Measurements from ENCODE around the gene PLAGL1.
"Not testable (repeated sequence)": the region's sequence is repeated elsewhere in the genome, so short reads cannot be mapped to it uniquely, and the experiment has no call there.

Gene PLAGL1

DNA sequence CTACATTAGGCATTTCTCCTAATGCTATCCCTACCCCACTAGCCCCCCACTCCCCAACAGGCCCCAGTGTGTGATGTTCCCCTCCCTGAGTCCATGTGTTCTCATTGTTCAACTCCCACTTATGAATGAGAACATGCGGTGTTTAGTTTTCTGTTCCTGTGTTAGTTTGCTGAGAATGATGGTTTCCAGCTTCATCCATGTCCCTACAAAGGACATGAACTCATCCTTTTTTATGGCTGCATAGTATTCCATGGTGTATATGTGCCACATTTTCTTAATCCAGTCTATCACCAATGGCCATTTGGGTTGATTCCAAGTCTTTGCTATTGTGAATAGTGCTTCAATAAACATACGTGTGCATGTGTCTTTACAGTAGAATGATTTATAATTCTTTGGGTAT is 1.6 kb upstream of the PLAGL1 start:
- DNase-seq (ENCODE audit: insufficient read length, low spot score); FAIRE-seq: not testable (repeated sequence)

DNA sequence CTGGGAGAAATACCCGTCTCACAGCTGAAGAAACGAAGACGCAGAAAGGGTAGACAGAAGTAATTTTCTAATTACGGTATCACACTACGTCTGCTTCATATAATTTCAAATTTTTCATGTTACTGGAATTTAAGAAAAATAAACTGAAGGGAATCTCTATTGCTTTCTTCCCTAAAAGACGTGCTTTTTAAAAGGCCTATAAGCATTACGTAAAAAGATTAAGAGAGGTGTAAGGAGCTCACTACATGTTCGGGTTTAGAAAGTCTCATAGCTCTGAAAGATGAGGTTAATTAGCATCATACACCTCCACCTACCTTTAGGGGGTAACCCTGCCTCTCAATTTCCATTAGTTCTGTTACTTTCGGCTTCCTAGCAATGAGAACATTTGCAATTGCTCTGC is 787 bp upstream of the PLAGL1 start:
- DNase-seq (ENCODE audit: insufficient read length, low spot score), result no peak
- no peak for FAIRE-seq

DNA sequence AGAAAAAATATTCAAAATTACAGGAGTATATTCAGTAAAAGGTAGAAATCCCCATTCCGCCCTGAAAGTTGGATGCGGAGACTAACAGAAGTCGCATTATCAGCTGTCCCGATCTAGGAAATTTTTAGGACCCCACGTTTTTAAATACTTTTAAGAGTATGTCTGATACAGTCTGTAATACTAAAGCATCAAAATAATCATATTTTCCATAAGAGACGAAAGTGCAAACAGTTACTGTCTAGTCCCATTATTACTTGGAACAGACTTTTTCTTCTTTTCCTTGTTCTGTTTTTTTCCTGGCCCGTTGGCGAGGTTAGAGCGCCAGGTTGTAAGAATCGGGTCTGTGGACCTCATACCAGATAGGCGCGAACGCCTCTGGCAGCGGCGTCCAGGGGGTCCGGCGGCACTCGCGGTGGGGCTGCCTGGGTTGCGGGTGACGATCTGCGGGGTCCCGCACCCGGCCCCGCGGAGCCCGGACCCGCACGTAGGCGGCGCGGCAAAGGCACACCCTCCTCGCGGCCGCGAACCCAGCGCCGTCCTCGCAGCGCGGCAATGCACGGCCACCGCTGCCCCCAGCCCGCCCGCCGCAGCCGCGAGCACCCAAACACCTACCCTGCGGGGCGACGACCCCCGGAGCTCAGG is 460 bp downstream of the PLAGL1 start:
- no peak for FAIRE-seq

DNA sequence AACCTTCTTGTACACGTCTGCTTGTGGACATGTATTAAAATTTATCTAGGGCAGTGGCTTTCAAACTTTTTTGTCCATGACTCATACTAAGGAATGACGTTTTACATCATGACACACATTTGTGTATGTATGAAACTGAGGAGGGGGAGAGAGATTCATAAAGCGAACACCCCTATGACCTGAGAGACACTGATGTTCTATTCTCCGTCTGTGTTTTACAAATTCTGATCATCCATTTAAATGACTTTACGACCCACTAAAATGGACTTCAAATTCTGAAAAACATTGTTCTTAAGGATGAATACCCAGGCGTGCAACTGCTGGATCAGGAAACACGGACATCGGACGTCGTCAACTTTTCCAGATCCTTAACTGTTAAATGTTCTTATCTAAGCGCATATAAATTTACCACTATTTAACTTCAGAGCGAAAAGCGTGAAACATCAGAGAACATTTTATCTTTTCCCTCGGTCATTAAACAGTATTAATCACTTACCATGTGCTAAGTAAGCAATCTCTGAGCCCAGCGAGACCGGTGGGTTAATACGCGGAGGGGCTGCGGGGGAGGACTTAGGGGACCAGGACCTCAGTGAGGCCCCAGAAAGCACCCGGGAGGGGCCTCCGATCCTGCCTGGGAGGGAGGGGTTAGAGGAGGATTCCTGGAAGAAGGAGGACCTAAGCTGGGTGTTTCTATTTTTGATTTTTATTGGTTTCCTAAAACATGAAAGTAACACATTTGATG is 1.2 kb downstream of the PLAGL1 start:
- FAIRE-seq (no peak), DNase-seq (ENCODE audit: insufficient read length, low spot score) (no peak)

More for the DNA sequence above, 460 bp downstream of the PLAGL1 start:
- DNase-seq (ENCODE audit: insufficient read length, low spot score), result no peak

DNA sequence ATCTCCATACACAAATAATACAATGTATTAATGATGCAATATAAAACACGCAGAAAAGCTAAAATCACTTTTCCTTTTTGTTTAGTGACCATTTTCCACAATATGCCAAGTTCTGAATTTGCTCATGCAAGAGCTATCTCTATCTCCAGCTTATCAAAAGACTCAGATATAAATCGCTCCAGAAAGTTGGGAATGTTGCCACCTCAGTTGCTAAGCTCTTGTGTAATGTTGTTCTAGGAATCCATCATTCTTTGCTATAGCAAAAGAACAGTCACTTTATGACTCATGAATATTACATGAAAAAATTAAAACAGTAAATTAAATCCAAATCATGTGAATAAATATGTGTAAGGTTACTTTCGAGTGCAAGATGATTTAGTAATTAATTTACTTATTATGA is 8.7 kb downstream of the PLAGL1 start:
- no peak for FAIRE-seq
- no peak for DNase-seq (ENCODE audit: insufficient read length, low spot score)

DNA sequence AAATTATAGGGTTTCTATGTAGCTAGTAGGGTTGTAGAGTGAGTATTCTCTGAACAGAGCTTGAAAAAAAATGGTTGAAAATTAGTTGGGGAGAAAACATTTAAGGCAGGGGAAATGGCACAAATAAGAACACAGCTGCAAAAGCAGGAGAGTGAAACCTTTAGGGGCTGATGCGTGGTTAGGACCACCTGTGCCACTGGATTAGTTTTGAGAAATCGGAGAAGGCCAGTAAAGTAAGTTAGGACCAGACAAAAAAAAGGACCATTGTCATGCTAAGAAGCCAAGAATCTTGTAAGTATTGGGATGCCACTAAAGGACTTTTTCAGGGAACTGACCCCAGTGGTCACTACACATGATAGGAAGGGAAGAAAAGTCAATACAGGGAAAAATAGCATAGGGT is 9.4 kb downstream of the PLAGL1 start:
- DNase-seq (ENCODE audit: insufficient read length, low spot score), result no peak
- no peak for FAIRE-seq

DNA sequence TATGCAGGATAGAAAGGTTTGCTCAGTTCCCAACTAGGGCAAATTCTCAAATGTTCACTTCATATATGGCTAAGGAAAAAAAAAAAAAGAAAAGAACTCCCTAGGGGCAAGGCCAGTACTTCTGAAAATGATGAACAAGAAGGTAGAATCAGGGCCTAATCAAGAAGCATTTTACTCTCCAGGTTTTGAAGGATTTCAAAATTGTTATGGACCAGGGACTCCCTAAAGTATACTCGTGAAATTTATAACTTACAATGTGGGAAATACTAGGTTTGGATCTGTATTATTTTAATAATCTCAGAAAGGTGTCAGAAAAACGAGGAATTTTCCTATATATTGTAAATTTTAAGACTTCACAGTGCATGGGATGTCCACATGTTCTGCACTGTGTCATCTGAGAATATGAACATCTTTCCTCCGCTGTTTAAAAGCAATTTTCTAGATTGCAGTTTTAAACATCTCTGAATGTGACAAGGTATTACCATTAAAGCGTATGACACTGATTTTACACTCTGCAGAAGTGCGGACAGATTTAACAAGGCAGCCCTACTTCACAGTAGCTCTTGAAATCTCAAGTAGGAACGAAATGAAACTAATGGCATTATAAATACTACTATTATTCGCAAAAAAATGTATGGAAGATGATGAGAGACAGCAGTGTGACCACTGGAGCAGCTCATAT is 14.0 kb downstream of the PLAGL1 start:
- DNase-seq (ENCODE audit: insufficient read length, low spot score) (no peak), FAIRE-seq (no peak)

DNA sequence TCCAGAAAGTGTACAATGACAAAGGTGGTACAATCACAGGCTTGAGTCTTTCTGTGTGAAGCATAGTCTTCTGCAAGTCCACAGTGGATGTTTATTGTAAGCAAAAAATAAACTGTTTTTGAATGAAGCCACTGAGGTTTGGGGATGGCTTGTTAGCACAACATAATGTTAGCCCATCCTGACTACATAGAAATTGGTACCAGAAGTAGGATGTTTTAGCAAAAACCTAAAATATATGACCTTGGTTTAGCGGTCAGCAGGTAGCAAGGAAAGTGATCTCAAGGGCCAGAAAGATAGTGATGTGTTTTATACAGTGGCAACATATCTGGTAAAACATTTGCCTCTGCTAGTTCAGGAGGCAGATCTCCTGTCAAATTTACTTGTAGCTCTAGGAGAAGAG is 15.8 kb downstream of the PLAGL1 start:
- FAIRE-seq (no peak), DNase-seq (ENCODE audit: insufficient read length, low spot score) (no peak)

DNA sequence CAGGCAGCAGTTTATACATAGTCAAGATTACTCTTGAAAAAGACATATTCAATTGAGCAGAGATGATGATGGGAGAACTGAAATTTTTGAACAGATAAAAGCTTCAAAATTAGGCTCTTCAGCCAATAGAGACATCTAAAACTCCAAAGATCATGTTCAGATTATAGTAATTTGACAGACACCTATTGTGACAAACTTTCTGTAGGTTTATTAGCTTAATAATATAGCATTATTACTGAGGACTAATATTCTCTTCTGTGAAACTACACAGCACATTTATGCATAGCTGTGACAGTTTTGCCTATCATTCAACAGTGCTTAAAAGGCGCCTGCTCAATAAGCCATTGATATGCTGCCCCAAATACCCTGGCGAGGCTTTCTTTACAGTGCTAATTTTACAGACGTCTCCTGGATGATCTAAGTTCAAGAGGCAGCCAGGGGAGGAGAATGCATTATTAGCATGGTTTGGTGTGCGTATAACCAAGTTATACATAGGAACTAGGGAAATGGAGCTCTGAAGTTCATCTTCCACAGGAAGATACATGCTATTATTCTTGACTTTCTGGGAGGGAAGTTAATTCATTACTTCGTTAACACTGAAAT is 21.5 kb downstream of the PLAGL1 start:
- FAIRE-seq, result no peak
- no peak for DNase-seq (ENCODE audit: insufficient read length, low spot score)

DNA sequence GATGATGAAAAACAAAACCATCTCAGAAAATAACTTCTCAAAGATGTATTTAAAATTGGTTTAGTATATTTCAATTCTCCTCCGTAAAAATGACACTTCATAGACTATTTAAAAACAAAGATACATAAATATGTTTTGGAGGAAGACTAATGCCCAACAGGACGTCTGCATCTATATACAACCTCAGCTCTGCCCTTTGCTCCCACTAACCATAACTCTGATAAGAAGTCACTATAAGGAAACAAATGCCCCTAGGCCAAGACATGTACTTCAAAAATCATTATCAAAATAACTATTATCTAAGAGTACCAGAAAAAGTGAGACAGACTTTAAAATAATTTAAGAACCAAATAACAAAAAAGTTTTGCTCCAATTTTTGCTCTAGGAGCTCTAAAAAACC is 23.4 kb downstream of the PLAGL1 start:
- DNase-seq (ENCODE audit: insufficient read length, low spot score), result no peak
- FAIRE-seq, result no peak

DNA sequence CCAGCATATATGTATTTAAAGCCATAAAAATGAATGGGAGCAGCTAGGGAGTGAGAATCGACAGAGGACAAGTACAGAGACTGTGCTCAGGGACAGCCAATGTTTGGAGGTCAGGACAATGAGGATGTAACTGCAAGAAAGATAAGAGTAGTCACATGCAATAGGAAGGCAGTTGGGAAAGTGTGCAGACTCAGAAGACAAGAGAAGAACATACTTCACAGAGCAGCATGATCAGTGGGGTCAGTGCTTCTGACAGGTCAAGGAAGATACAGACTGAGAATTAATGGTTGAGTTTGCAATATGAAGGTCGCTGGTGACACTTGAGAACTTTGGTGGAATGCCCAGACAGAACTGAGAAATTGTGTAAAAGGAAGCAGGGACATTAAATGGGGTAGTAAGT is 25.1 kb downstream of the PLAGL1 start:
- FAIRE-seq (no peak), DNase-seq (ENCODE audit: insufficient read length, low spot score) (no peak)

DNA sequence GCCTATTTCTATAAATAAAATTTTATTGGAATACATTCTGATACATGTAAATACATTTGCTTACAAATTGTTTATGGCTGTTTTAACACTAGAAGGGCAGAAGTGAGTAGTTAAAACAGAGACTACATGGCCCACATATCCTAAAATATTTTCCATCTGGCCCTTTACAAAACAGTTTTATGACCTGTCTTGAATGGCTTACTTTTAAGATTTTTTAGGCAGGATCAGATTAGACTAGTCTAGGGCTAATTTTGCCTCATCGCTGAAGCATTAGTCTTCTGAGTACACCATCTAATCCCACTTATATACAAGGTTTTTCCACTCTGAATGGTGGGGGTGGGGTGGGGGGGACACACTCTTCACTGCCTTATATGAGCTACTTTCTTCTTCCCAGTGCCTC is 27.1 kb downstream of the PLAGL1 start:
- FAIRE-seq, result no peak
- DNase-seq (ENCODE audit: insufficient read length, low spot score), result no peak

DNA sequence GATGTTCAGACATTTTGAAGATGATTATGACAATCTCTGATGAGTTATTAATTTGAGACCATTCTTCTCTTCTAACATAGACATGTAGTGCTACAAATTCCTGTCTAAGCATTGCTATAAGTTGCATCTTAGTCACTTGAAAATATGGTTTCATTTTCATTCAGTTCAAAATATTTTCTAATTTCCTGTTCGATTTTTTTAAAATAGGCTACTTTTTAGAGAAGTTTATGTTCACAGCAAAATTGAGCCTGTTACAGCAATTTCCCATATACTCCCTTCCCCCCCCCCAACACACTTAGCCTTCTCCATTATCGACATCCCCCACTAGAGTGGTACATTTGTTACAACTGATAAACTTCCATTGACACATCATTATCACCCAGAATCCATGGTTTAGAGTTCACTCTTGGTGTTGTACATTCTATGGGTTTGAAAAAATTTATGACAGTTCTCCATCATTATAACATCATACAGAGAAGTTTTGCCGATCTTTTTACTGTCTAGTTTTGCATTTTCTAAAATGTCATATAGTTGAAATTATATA is 31.2 kb downstream of the PLAGL1 start:
- no peak for FAIRE-seq
- no peak for DNase-seq (ENCODE audit: insufficient read length, low spot score)

DNA sequence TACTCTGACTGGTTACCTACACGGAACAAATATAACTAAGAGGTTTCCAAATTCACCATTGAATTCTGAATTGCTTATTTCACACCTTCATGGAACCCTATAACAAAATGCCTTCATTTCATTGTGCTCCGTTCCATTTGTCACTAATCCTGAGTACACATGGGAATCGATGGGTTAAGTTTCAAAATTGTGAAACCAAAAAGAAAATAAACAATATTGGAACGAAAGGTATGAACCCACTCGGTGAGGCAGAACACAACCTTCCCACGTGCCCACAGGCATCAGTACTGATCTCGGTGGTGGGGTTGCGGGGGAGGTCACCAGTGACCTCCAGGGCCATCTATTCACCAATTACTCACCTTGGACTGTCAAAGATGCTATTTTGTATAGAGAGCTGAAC is 34.0 kb downstream of the PLAGL1 start:
- DNase-seq (ENCODE audit: insufficient read length, low spot score) (no peak), FAIRE-seq (no peak)

DNA sequence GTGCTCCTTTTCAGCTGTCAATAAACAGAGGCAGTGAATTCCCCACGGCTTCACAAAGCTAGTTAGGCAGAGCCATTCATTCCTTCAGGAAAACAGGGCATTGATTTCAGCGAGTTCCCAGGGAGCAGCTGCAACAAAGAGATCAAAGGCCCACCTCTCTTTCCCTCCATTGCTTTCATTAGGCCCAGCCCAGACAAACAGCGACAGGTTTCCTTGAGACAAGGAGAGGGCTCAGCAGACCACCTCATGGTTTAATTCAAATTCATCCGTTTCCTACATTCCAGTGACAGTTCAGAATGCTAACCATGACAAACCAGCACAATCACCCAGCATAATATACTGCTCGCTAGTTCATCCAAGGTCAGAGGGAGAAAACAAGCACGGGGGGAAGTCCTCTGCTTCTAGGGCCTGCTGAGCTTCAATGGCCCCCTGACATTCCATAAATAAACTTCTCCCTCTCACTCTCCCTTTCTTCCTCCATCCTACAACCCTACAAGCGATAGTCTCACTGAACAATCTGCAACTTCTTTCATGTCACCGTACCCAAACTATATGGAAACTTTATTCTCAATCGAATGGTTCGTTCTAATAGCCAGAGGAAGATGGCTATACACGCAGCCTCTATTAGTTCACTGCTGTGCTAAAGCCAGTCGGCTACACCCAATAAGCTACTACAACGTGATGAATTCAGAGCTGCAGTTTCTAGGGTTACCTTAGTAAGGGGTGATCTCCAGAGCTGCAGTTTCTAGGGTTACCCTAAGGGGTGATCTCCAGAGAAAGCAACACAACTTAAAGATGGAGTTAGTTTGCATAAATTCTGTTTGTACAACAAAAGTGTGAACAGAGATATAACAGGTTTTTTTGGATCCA is 34.7 kb downstream of the PLAGL1 start:
- FAIRE-seq (no peak), DNase-seq (ENCODE audit: insufficient read length, low spot score) (no peak)

DNA sequence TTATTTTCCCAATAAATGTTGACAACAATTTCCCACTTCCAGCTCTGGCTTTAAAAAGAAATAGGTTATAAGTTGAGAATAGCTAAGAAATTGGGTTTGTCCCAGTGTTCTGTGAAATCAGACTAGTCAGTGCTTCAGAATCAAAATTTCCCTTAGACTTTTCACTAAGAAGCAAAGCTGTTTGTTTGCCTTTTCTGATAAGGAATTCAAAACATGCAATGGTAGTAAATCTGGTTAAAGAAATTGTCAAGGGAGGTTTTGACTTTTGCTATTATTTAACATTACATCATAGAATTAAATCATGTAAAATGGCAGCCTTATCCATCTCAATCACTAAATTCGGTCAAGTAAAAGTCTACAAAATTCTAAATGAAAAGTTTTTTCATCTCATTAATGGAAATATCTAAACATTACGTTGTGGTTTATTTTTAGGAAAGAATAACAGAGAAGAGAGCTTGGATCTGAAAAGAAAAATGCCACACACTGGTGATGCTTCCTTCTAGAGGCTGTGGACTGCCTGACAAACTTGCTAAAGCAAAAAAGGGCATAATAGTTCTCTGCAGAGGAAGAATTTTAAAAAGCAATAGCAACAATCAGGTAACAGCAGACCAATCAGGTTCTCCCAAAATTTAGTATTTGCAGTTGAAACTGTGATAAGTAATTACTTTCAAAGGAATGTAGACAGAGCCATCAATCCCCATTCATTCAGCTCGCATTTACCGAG is 36.4 kb downstream of the PLAGL1 start:
- no peak for FAIRE-seq
- DNase-seq (ENCODE audit: insufficient read length, low spot score), result no peak

DNA sequence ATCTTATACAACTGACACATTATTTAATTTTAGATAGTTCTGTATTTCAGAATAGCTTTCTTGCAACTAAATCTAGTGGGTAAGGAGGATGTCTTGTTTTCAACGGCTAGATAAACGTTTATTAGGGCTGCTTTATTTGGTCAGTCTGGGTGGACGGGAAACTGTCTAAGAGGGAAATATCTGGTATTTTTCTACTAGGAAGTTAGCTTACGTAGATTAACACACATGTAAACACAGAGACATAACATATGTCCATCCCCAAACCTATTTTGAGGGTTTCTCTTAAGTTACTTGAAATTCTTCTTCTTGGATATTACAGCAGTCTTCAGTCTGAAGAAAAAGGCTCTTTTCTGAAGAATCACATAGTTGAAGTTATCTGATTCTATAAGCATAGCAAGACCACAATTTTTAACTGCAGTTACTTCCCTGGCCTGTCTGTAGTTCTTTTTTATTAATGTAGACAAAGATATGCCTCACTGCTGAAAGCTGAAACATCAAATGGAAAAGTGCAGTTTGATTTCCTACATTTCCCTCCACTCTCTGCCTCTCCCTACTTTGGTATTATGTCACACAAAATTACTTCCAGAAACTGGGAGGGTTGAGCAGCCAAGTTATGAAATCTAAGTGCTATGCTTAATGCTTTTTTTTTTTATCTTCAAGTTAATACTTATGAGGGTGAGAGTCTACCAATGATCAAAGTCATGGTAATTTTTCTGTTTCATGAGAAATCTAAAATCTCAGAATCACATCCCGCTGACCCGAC is 37.4 kb downstream of the PLAGL1 start:
- DNase-seq (ENCODE audit: insufficient read length, low spot score) (no peak), FAIRE-seq (no peak)

DNA sequence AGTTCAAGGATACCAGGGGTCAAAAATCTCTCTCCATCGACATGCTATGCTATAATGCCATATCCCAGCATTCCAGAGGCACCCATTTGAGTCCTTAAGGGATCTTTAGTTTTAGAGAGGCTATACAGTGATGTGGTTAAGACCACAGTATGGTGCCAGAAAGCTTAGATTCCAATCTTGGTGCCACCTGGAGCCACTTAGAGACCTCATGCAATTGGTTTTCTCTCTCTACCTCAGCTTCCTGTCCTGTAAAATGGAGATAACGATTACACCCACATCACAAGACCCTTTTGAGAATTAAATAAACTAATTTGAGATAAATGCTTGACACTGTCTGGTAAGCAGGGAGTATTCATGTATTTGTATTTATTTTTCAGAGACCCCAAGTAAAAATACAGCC is 39.0 kb downstream of the PLAGL1 start:
- FAIRE-seq (no peak), DNase-seq (ENCODE audit: insufficient read length, low spot score) (no peak)

Data from GM19239 (cell line).